ENCODE measurements around the gene CDKN2C. TPM values are rescaled to one million over a fixed set of nuclear protein-coding genes. Genes with fewer than 3 reads are reported as not detected.
A peak's percentile ranks its signal among the peaks of the same experiment; 100 is the strongest.

The CDKN2C gene
- total and polyA plus RNA-seq, 10 of the 15 experiments (the other 5 are each of a cell fraction or from before 2014, with no cell fraction given), result 3.3 to 11.7 (median 6.0) TPM

DNA sequence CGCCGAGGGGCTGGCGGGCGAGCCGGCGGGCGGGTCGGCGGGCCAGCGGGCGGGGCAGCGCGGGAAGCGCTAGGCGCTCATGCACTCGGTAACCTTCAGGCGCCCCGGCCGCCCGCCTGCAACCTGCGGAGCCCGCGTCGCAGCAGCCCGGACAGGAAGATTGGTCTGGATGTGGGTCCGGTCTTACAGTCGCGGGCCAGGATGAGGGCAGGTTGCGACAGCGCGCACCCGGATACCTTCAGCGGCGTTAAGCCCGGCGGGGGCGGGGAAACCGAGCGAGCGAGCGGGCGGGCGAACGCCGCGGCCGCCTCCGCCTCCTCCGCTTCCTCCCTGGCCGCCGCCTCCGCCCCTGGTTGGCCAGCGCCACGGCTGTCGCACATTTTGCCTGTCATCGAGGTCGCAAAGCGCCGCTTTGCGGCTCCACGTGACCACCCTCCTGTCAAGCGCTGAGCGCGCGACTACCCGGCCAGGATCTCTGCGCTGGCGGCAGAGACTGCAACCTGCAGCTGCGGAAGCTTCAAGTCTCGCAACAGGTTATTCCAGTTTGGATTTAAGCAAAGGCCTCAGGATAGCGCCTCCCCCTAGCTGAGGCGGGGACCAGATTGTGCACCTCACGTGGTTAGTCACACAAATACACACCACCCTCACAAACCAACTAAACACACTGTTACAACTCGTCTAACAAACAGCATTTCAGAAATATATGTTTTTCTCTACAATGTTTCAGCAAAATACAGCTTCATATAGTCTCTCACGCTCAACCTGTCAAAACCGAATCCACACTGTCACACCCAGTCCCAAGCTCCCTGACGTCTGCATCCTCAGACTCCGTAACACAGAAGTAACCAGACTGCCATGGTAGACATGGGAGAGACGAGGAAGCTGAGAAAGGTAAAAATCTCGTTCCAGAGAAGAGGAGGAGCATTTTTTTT is 9.9 kb upstream of the CDKN2C start, which contains the start of gene FAF1 (continued):
- TF ChIP-seq ZNF274 (IDR thresholded peaks at IDR 0.05; ENCODE audit: insufficient read depth, insufficient read length) (no peak), EP300 (IDR thresholded peaks at IDR 0.05; ENCODE audit: borderline replicate concordance in 1 of 2, control insufficient read depth in 1 of 2, low read depth in 2 of 2, low read length in 2 of 2) (peak; percentile 40 to 49; a peak in 2 of 4 replicates), EED (IDR thresholded peaks at IDR 0.05; ENCODE audit: low read depth) (peak; percentile 46; the same call in 1 of the 2 replicates), MYC (IDR thresholded peaks at IDR 0.05; ENCODE audit: insufficient read depth, insufficient read length, insufficient replicate concordance, low read length, severe bottlenecking) (peak; percentile 74), STAT1 (conservative IDR thresholded peaks at IDR 0.05) (peak; percentile 31; the same call in 1 of the 2 replicates), SIN3A (IDR thresholded peaks at IDR 0.05; ENCODE audit: low read depth, low read length) (peak; percentile 93), RBBP5 (conservative IDR thresholded peaks at IDR 0.05) (no peak), MEF2A (IDR thresholded peaks at IDR 0.05; ENCODE audit: insufficient read depth, low read depth, low read length) (peak; percentile 75; the same call in 1 of the 2 replicates), BHLHE40 (IDR thresholded peaks at IDR 0.05; ENCODE audit: borderline replicate concordance in 1 of 2, low read depth in 2 of 2, low read length in 1 of 2) (peak; percentile 87 to 93), HDGF (IDR thresholded peaks at IDR 0.05) (0 out of 2 replicates have a peak, but pooled peaks have one; percentile 32), NFYA (IDR thresholded peaks at IDR 0.05; ENCODE audit: borderline replicate concordance, low read depth, low read length) (no peak), SRF (IDR thresholded peaks at IDR 0.05; ENCODE audit: low read depth in 2 of 2, low read length in 2 of 2) (peak in 1 of 2 experiments; percentile 79; a peak in 2 of 4 replicates), NR2C1 (IDR thresholded peaks at IDR 0.05) (peak; percentile 38), KLF5 (IDR thresholded peaks at IDR 0.05; ENCODE audit: partially characterized antibody) (peak; percentile 78), HDAC6 (IDR thresholded peaks at IDR 0.05; ENCODE audit: unreplicated experiment) (no peak), BCL11A (IDR thresholded peaks at IDR 0.05; ENCODE audit: low read depth, low read length) (no peak), PAX8 (IDR thresholded peaks at IDR 0.05) (no peak)
- TF ChIP-seq, protein P1, sequence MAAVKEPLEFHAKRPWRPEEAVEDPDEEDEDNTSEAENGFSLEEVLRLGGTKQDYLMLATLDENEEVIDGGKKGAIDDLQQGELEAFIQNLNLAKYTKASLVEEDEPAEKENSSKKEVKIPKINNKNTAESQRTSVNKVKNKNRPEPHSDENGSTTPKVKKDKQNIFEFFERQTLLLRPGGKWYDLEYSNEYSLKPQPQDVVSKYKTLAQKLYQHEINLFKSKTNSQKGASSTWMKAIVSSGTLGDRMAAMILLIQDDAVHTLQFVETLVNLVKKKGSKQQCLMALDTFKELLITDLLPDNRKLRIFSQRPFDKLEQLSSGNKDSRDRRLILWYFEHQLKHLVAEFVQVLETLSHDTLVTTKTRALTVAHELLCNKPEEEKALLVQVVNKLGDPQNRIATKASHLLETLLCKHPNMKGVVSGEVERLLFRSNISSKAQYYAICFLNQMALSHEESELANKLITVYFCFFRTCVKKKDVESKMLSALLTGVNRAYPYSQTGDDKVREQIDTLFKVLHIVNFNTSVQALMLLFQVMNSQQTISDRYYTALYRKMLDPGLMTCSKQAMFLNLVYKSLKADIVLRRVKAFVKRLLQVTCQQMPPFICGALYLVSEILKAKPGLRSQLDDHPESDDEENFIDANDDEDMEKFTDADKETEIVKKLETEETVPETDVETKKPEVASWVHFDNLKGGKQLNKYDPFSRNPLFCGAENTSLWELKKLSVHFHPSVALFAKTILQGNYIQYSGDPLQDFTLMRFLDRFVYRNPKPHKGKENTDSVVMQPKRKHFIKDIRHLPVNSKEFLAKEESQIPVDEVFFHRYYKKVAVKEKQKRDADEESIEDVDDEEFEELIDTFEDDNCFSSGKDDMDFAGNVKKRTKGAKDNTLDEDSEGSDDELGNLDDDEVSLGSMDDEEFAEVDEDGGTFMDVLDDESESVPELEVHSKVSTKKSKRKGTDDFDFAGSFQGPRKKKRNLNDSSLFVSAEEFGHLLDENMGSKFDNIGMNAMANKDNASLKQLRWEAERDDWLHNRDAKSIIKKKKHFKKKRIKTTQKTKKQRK (IDR thresholded peaks at IDR 0.05; ENCODE audit: low read depth, low read length), result no peak
- TF ChIP-seq, protein P2, sequence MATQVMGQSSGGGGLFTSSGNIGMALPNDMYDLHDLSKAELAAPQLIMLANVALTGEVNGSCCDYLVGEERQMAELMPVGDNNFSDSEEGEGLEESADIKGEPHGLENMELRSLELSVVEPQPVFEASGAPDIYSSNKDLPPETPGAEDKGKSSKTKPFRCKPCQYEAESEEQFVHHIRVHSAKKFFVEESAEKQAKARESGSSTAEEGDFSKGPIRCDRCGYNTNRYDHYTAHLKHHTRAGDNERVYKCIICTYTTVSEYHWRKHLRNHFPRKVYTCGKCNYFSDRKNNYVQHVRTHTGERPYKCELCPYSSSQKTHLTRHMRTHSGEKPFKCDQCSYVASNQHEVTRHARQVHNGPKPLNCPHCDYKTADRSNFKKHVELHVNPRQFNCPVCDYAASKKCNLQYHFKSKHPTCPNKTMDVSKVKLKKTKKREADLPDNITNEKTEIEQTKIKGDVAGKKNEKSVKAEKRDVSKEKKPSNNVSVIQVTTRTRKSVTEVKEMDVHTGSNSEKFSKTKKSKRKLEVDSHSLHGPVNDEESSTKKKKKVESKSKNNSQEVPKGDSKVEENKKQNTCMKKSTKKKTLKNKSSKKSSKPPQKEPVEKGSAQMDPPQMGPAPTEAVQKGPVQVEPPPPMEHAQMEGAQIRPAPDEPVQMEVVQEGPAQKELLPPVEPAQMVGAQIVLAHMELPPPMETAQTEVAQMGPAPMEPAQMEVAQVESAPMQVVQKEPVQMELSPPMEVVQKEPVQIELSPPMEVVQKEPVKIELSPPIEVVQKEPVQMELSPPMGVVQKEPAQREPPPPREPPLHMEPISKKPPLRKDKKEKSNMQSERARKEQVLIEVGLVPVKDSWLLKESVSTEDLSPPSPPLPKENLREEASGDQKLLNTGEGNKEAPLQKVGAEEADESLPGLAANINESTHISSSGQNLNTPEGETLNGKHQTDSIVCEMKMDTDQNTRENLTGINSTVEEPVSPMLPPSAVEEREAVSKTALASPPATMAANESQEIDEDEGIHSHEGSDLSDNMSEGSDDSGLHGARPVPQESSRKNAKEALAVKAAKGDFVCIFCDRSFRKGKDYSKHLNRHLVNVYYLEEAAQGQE (IDR thresholded peaks at IDR 0.05; ENCODE audit: low read depth, low read length), result no peak
- TF ChIP-seq, protein P3, sequence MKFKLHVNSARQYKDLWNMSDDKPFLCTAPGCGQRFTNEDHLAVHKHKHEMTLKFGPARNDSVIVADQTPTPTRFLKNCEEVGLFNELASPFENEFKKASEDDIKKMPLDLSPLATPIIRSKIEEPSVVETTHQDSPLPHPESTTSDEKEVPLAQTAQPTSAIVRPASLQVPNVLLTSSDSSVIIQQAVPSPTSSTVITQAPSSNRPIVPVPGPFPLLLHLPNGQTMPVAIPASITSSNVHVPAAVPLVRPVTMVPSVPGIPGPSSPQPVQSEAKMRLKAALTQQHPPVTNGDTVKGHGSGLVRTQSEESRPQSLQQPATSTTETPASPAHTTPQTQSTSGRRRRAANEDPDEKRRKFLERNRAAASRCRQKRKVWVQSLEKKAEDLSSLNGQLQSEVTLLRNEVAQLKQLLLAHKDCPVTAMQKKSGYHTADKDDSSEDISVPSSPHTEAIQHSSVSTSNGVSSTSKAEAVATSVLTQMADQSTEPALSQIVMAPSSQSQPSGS (IDR thresholded peaks at IDR 0.05; ENCODE audit: low read length), result no peak
